Measurements from ENCODE around the gene HCN3. TPM values are rescaled to one million over a fixed set of nuclear protein-coding genes. Genes with fewer than 3 reads are reported as not detected.
"Not testable (repeated sequence)": the region's sequence is repeated elsewhere in the genome, so short reads cannot be mapped to it uniquely, and the experiment has no call there.

The HCN3 gene
- total RNA-seq, 1 donor = 1.4 TPM

GRCh38 chr1:155285631-155286044 is 8.4 kb downstream of the HCN3 start:
- H3K4me3 ChIP-seq (ENCODE audit: low read depth, low read length) = no peak overlapping the region
- DNase-seq (ENCODE audit: low read depth) = no peak
- TF ChIP-seq CTCF (IDR thresholded peaks at IDR 0.05; ENCODE audit: insufficient read depth, low read length) = no peak

GRCh38 chr1:155286544-155286943 is 9.3 kb downstream of the HCN3 start:
- no peak overlapping the region for H3K4me3 ChIP-seq (ENCODE audit: low read depth, low read length)
- no peak for TF ChIP-seq CTCF (IDR thresholded peaks at IDR 0.05; ENCODE audit: insufficient read depth, low read length)
- no peak for DNase-seq (ENCODE audit: low read depth)

- no peak overlapping the region for H3K4me3 ChIP-seq (ENCODE audit: low read depth, low read length)
- no peak for DNase-seq (ENCODE audit: low read depth)
- TF ChIP-seq CTCF (IDR thresholded peaks at IDR 0.05; ENCODE audit: insufficient read depth, low read length) = no peak
These were observed 10.8 kb downstream of the HCN3 start for GRCh38 chr1:155287987-155288543.

GRCh38 chr1:155291006-155291405 is 13.7 kb downstream of the HCN3 start:
- H3K4me3 ChIP-seq (ENCODE audit: low read depth, low read length); DNase-seq (ENCODE audit: low read depth): not testable (repeated sequence)

GRCh38 chr1:155293086-155293749 is 16.0 kb downstream of the HCN3 start:
- no peak for DNase-seq (ENCODE audit: low read depth)
- no peak for TF ChIP-seq CTCF (IDR thresholded peaks at IDR 0.05; ENCODE audit: insufficient read depth, low read length)
- no peak overlapping the region for H3K4me3 ChIP-seq (ENCODE audit: low read depth, low read length)

GRCh38 chr1:155294520-155295182 is 17.4 kb downstream of the HCN3 start:
- TF ChIP-seq CTCF (IDR thresholded peaks at IDR 0.05; ENCODE audit: insufficient read depth, low read length) = no peak
- no peak overlapping the region for H3K4me3 ChIP-seq (ENCODE audit: low read depth, low read length)
- DNase-seq (ENCODE audit: low read depth) = no peak

- TF ChIP-seq CTCF (IDR thresholded peaks at IDR 0.05; ENCODE audit: insufficient read depth, low read length) = no peak
- no peak for DNase-seq (ENCODE audit: low read depth)
- H3K4me3 ChIP-seq (ENCODE audit: low read depth, low read length) = no peak overlapping the region
These were observed 18.1 kb downstream of the HCN3 start for GRCh38 chr1:155295183-155295941.

Data from fibroblast of the aortic adventitia (primary cell).